HepG2 (cell line): ENCODE measurements around the gene SGCG. TPM values are rescaled to one million over a fixed set of nuclear protein-coding genes. Genes with fewer than 3 reads are reported as not detected.

Source experiments
- ATAC-seq: fragments of 200-7000 bp; cut with Tn5 transposase; 3 replicates; pipeline ENCODE4 v1.9.1; 2020; ENCODE audit warnings: mild to moderate bottlenecking, moderate library complexity
- BruUV-seq: library from RNA; stranded (reverse); fragments of 400-500 nt; replicated peaks from 2 replicates; lab custom pipeline; 2021; lab: Mats Ljungman, UMichigan
- CTCF ChIA-PET: fragments of 300-600 bp; formaldehyde crosslinking; extraction: SDS; loops from one replicate; lab custom pipeline; 2021; ENCODE audit warnings: low total read pairs, inconsistent platforms, low intra/inter-chr PET ratio; lab: Yijun Ruan, JAX
- POLR2A ChIA-PET: fragments of 350-600 bp; sonication (Branson Sonifier 250); formaldehyde crosslinking; loops from one replicate; lab custom pipeline; 2020; ENCODE audit warnings: antibody characterized with exemption, inconsistent platforms; lab: Yijun Ruan, JAX
- DNase-seq: peaks from one replicate; pipeline ENCODE4 v3.0.0-alpha.2; 2015; ENCODE audit warnings: low spot score
- FAIRE-seq: peaks from 3 replicates; lab custom pipeline; 2011; peaks lifted over from hg19 to GRCh38; lab: Jason Lieb, UNC
- H2AFZ ChIP-seq: one replicate; pipeline ENCODE4 v1.6.1; 2011; ENCODE audit warnings: low read length, inconsistent platforms
- H3K27ac ChIP-seq: fragments of 300-600 bp; 3 replicates; pipeline ENCODE4 v1.8.0; 2011; ENCODE audit warnings: mixed run types, mild to moderate bottlenecking, mixed read lengths, low read length, inconsistent platforms; ENCODE audit not compliant: insufficient read depth; ENCODE audit errors: extremely low read length
- H3K27me3 ChIP-seq, 2 experiments: fragments of 200-600 bp in 1 of 2; 2 replicates in 1 of 2; 3 replicates in 1 of 2; pipeline versions ENCODE4 v1.6.0 to v1.8.0; 2011; ENCODE audit warnings: low read length in 2 of 2, mild to moderate bottlenecking in 2 of 2, moderate library complexity in 2 of 2, inconsistent platforms in 1 of 2; ENCODE audit not compliant: insufficient read depth in 2 of 2, control insufficient read depth in 1 of 2
- H3K36me3 ChIP-seq, 2 experiments: fragments of 200-600 bp in 1 of 2; replicated peaks in 1 of 2; 2 replicates in 1 of 2; 3 replicates in 1 of 2; pipeline versions ENCODE4 v1.5.1 to v1.8.0; 2011; ENCODE audit warnings: low read length in 2 of 2, inconsistent platforms in 1 of 2; ENCODE audit not compliant: insufficient read depth in 2 of 2, control insufficient read depth in 1 of 2
- H3K4me1 ChIP-seq: 2 replicates; pipeline ENCODE4 v1.5.1; 2012; ENCODE audit warnings: low read length, inconsistent platforms; ENCODE audit not compliant: insufficient read depth
- H3K4me2 ChIP-seq: 2 replicates; pipeline ENCODE4 v1.6.0; 2011; ENCODE audit warnings: low read depth, low read length, inconsistent platforms
- H3K4me3 ChIP-seq, 3 experiments: fragments of 200-600 bp in 1 of 3; sonication (generic), shearing (Covaris generic) in 1 of 3; replicated peaks in 1 of 3; 2 replicates each; pipeline ENCODE4 v1.5.1; 2011 to 2016; ENCODE audit warnings: low read length in 3 of 3, inconsistent platforms in 2 of 3, low read depth in 2 of 3, mild to moderate bottlenecking in 2 of 3, control low read depth in 1 of 3, mixed read lengths in 1 of 3; ENCODE audit not compliant: insufficient read depth in 1 of 3
- H3K79me2 ChIP-seq: one replicate; pipeline ENCODE4 v1.6.1; 2011; ENCODE audit warnings: low read length, inconsistent platforms; ENCODE audit not compliant: insufficient read depth
- H3K9ac ChIP-seq: 2 replicates; pipeline ENCODE4 v1.6.0; 2011; ENCODE audit warnings: mild to moderate bottlenecking, low read depth, low read length, inconsistent platforms; ENCODE audit not compliant: insufficient read depth
- H3K9me3 ChIP-seq: 2 replicates; pipeline ENCODE4 v1.5.1; 2012; ENCODE audit warnings: mild to moderate bottlenecking, low read length
- H4K20me1 ChIP-seq: 2 replicates; pipeline ENCODE4 v1.6.0; 2011; ENCODE audit warnings: inconsistent platforms, mild to moderate bottlenecking, low read length, moderate library complexity; ENCODE audit not compliant: insufficient read depth
- DNMT3B ChIP-seq: conservative IDR thresholded peaks from 2 replicates; pipeline ENCODE4 v1.6.1; 2016; ENCODE audit warnings: missing biosample characterization, control low read depth
- TP53 ChIP-seq: sonication (generic); formaldehyde crosslinking; conservative IDR thresholded peaks from 2 replicates; pipeline ENCODE4 v1.4.0; 2020; ENCODE audit warnings: missing genetic modification reagents
- ZNF180 ChIP-seq: sonication (generic); formaldehyde crosslinking; IDR thresholded peaks from 2 replicates; pipeline ENCODE4 v1.4.0; 2020; ENCODE audit warnings: low read depth, missing genetic modification reagents, borderline replicate concordance
- ZNF207 ChIP-seq: fragments of 450-650 bp; IDR thresholded peaks from 2 replicates; pipeline ENCODE4 v1.6.1; 2016; ENCODE audit warnings: antibody characterized with exemption, borderline replicate concordance
- ZNF256 ChIP-seq: sonication (generic); formaldehyde crosslinking; conservative IDR thresholded peaks from 2 replicates; pipeline ENCODE4 v1.4.0; 2020; ENCODE audit warnings: missing genetic modification reagents
- ZNF431 ChIP-seq: sonication (generic); formaldehyde crosslinking; IDR thresholded peaks from 2 replicates; pipeline ENCODE4 v1.9.0; 2022; ENCODE audit warnings: missing genetic modification reagents, low read depth, mild to moderate bottlenecking, borderline replicate concordance
- ZNF678 ChIP-seq: sonication (generic); formaldehyde crosslinking; IDR thresholded peaks from 2 replicates; pipeline ENCODE4 v1.4.0; 2020; ENCODE audit warnings: mild to moderate bottlenecking, missing genetic modification reagents
- WGBS: methylation state at CpG from one replicate; pipeline ENCODE4 v1.1.6; 2017; ENCODE audit warnings: low lambda C conversion rate; 5-methylcytosine and 5-hydroxymethylcytosine counted together
- in situ Hi-C: cut with HindIII; loops from 2 replicates; pipeline ENCODE4 v1.10.0; 2017; ENCODE audit warnings: low pct_unique_long_range_greater_than_20kb; ENCODE audit not compliant: extremely low pct_ligation_motif_present
- intact Hi-C: fragments of 100-400 bp; cut with micrococcal nuclease; formaldehyde crosslinking; loops from one replicate; pipeline ENCODE4 v1.10.0; 2022; ENCODE audit not compliant: unreplicated experiment
- polyA plus RNA-seq, 8 experiments: library from polyadenylated mRNA; depleted of rRNA in 3 of 8; stranded (reverse) in 7 of 8; unstranded in 1 of 8; fragments of >200 nt; fragmentation: Illumina TruSeq in 4 of 8; extraction: Trizol in 4 of 8; gene quantifications; 2 replicates each; pipeline versions ENCODE4 v1.2.1 to v1.2.3, GENCODE V29; 2011 to 2016; ENCODE audit warnings: low read depth in 4 of 8, missing spikeins in 1 of 8, mixed read lengths in 1 of 8; ENCODE audit not compliant: insufficient read depth in 1 of 8
- total RNA-seq, 5 experiments: library from RNA; depleted of rRNA; stranded (reverse); fragments of >200 nt; fragmentation: Illumina TruSeq; extraction: Trizol; gene quantifications; 2 replicates each; pipeline ENCODE4 v1.2.3, GENCODE V29; 2016; ENCODE audit warnings: low read depth in 1 of 5
- TF ChIP-seq, protein P1 (sequence below): sonication (generic); formaldehyde crosslinking; IDR thresholded peaks from 2 replicates; pipeline ENCODE4 v1.4.0; 2020; ENCODE audit warnings: missing genetic modification reagents; ENCODE audit errors: not compliant biosample characterization
- TF ChIP-seq, protein P2 (sequence below): sonication (generic); formaldehyde crosslinking; IDR thresholded peaks from 2 replicates; pipeline ENCODE4 v1.5.0; 2020; ENCODE audit warnings: missing genetic modification reagents
- TF ChIP-seq, protein P3 (sequence below): sonication (generic); formaldehyde crosslinking; IDR thresholded peaks from 2 replicates; pipeline ENCODE4 v1.5.0; 2020; ENCODE audit warnings: missing genetic modification reagents, mild to moderate bottlenecking, borderline replicate concordance

Gene SGCG
- total and polyA plus RNA-seq, 2 of the 13 experiments (the other 11 are each of a cell fraction or from before 2014, with no cell fraction given): not detected

DNA sequence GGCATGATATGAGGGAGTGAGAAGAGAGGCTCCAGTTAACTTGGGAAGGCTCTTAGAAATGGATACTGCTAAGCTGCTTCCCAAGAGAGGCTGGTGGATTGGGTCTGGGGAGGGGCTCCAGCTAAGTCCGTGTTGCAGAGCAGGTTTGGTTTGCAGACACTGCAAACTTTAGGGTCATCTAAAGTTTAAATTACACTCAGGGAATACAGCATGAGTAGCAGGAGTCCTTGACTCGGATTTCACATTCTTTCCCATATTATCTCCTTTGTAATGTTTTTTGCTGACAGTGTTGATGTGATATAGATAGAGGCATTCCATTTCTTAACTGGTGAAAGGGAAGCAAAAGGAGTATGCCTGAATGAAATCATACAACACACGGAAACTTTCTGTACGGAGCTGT lies 31.9 kb downstream of the SGCG start:
- TF ChIP-seq ZNF431 (CRISPR knock-in tag) (no peak), ZNF256 (CRISPR knock-in tag) (no peak), ZNF180 (CRISPR knock-in tag) (no peak), ZNF207 (no peak), TP53 (CRISPR knock-in tag) (no peak), ZNF678 (CRISPR knock-in tag) (no peak), DNMT3B (CRISPR knock-in tag) (no peak)
- TF ChIP-seq, protein P1, sequence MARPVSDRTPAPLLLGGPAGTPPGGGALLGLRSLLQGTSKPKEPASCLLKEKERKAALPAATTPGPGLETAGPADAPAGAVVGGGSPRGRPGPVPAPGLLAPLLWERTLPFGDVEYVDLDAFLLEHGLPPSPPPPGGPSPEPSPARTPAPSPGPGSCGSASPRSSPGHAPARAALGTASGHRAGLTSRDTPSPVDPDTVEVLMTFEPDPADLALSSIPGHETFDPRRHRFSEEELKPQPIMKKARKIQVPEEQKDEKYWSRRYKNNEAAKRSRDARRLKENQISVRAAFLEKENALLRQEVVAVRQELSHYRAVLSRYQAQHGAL (CRISPR knock-in tag): no peak
- TF ChIP-seq, protein P2, sequence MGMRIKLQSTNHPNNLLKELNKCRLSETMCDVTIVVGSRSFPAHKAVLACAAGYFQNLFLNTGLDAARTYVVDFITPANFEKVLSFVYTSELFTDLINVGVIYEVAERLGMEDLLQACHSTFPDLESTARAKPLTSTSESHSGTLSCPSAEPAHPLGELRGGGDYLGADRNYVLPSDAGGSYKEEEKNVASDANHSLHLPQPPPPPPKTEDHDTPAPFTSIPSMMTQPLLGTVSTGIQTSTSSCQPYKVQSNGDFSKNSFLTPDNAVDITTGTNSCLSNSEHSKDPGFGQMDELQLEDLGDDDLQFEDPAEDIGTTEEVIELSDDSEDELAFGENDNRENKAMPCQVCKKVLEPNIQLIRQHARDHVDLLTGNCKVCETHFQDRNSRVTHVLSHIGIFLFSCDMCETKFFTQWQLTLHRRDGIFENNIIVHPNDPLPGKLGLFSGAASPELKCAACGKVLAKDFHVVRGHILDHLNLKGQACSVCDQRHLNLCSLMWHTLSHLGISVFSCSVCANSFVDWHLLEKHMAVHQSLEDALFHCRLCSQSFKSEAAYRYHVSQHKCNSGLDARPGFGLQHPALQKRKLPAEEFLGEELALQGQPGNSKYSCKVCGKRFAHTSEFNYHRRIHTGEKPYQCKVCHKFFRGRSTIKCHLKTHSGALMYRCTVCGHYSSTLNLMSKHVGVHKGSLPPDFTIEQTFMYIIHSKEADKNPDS (CRISPR knock-in tag): no peak
- TF ChIP-seq, protein P3, sequence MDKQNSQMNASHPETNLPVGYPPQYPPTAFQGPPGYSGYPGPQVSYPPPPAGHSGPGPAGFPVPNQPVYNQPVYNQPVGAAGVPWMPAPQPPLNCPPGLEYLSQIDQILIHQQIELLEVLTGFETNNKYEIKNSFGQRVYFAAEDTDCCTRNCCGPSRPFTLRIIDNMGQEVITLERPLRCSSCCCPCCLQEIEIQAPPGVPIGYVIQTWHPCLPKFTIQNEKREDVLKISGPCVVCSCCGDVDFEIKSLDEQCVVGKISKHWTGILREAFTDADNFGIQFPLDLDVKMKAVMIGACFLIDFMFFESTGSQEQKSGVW: no peak
- Histone ChIP-seq H3K9ac (no peak overlapping the region), H3K4me2 (no peak overlapping the region), H4K20me1 (no peaks in the 10 kb centered on the region), H3K4me1 (no peaks in the 10 kb centered on the region), H3K79me2 (no peaks in the 10 kb centered on the region), H3K27me3 (no peaks in the 10 kb centered on the region), H3K9me3 (no peaks in the 10 kb centered on the region; the same call in 1 of the 2 replicates), H3K4me3 (no peak overlapping the region), H3K27ac (no peak overlapping the region), H3K36me3 (no peaks in the 10 kb centered on the region), H2AFZ (no peak overlapping the region)
- POLR2A ChIA-PET: no interaction called here
- in situ Hi-C loops: no loop called here
- no TSS peak for BruUV-seq
- FAIRE-seq (no peak), ATAC-seq (no peak), DNase-seq (no peak)
- intact Hi-C loops: no loop called here
- 7% methylated on average over 4 of the region's 4 CpGs for WGBS
- CTCF ChIA-PET: no interaction called here
